MM.1S (cell line): Measurements from ENCODE around the gene FAM107A.

ENCODE experiments used
- DNase-seq: peaks from one replicate; pipeline ENCODE4 v3.0.0-alpha.2; 2015
- H2AFZ ChIP-seq: fragments of 300-600 bp; sonication (generic); 2 replicates; pipeline ENCODE4 v1.6.0; 2016; ENCODE audit warnings: antibody characterized with exemption, low read length
- H3F3A ChIP-seq: fragments of 300-600 bp; sonication (generic); 2 replicates; pipeline ENCODE4 v1.6.1; 2016; ENCODE audit warnings: mild to moderate bottlenecking, antibody characterized with exemption, low read length, moderate library complexity, mixed read lengths; ENCODE audit not compliant: insufficient read depth
- H3K27ac ChIP-seq: fragments of 300-600 bp; sonication (generic); 2 replicates; pipeline ENCODE4 v1.5.1; 2016; ENCODE audit warnings: mild to moderate bottlenecking, low read length
- H3K27me3 ChIP-seq: fragments of 300-600 bp; sonication (generic); replicated peaks from 2 replicates; pipeline ENCODE4 v1.6.0; 2016; ENCODE audit warnings: low read length; ENCODE audit not compliant: insufficient read depth
- H3K36me3 ChIP-seq: fragments of 300-600 bp; sonication (generic); replicated peaks from 2 replicates; pipeline ENCODE4 v1.6.1; 2016; ENCODE audit warnings: mild to moderate bottlenecking, low read length, mixed read lengths; ENCODE audit not compliant: insufficient read depth
- H3K4me1 ChIP-seq: fragments of 300-600 bp; sonication (generic); 2 replicates; pipeline ENCODE4 v1.6.1; 2016; ENCODE audit warnings: low read length, mixed read lengths
- H3K4me2 ChIP-seq: fragments of 300-600 bp; sonication (generic); 2 replicates; pipeline ENCODE4 v1.6.0; 2016; ENCODE audit warnings: low read depth, low read length
- H3K4me3 ChIP-seq: fragments of 300-600 bp; sonication (generic); 2 replicates; pipeline ENCODE4 v1.5.1; 2016; ENCODE audit warnings: low read length, mixed read lengths
- H3K79me2 ChIP-seq: fragments of 300-600 bp; sonication (generic); 2 replicates; pipeline ENCODE4 v1.6.1; 2016; ENCODE audit warnings: mixed run types, low read length, mixed read lengths
- H3K9ac ChIP-seq: fragments of 300-600 bp; sonication (generic); 2 replicates; pipeline ENCODE4 v1.6.1; 2016; ENCODE audit warnings: low read length, mixed read lengths
- H3K9me2 ChIP-seq: fragments of 300-600 bp; sonication (generic); replicated peaks from 2 replicates; pipeline ENCODE4 v1.6.1; 2016; ENCODE audit warnings: mild to moderate bottlenecking, low read length, mixed read lengths; ENCODE audit not compliant: insufficient read depth
- H3K9me3 ChIP-seq: fragments of 300-600 bp; sonication (generic); replicated peaks from 2 replicates; pipeline ENCODE4 v1.6.1; 2016; ENCODE audit warnings: mild to moderate bottlenecking, low read length, mixed read lengths; ENCODE audit not compliant: insufficient read depth
- H4K20me1 ChIP-seq: fragments of 300-600 bp; sonication (generic); 2 replicates; pipeline ENCODE4 v1.6.1; 2016; ENCODE audit warnings: mild to moderate bottlenecking, low read length, moderate library complexity, mixed read lengths; ENCODE audit not compliant: insufficient read depth
- CTCF ChIP-seq: fragments of 300-600 bp; sonication (generic); IDR thresholded peaks from 2 replicates; pipeline ENCODE4 v1.5.1; 2016; ENCODE audit warnings: antibody characterized with exemption, low read length, mixed read lengths
- EZH2 ChIP-seq: fragments of 300-600 bp; sonication (generic); optimal IDR thresholded peaks from 2 replicates; pipeline ENCODE3; 2017; ENCODE audit warnings: low read depth, mild to moderate bottlenecking, antibody characterized with exemption, low read length, mixed read lengths
- EZH2phosphoT487 ChIP-seq: fragments of 300-600 bp; sonication (generic); IDR thresholded peaks from 2 replicates; pipeline ENCODE4 v1.6.1; 2018; ENCODE audit warnings: antibody characterized with exemption, low read length

FAM107A gene

GRCh38 chr3:58574682-58575081, 2.5 kb downstream of the FAM107A start:
- H4K20me1 ChIP-seq, result no peaks in the 10 kb centered on the region
- H3F3A ChIP-seq, result no peaks in the 10 kb centered on the region
- no peaks in the 10 kb centered on the region for H3K27me3 ChIP-seq
- TF ChIP-seq EZH2phosphoT487 (no peak), CTCF (no peak), EZH2 (no peak)
- H3K9me3 ChIP-seq, result no peaks in the 10 kb centered on the region
- H3K36me3 ChIP-seq, result no peaks in the 10 kb centered on the region
- H3K79me2 ChIP-seq, result no peaks in the 10 kb centered on the region
- no peaks in the 10 kb centered on the region for H3K4me1 ChIP-seq
- H3K4me2 ChIP-seq, result no peak overlapping the region
- H3K4me3 ChIP-seq, result no peak overlapping the region
- H2AFZ ChIP-seq, result no peak overlapping the region
- DNase-seq, result no peak
- H3K27ac ChIP-seq, result no peak overlapping the region
- no peak overlapping the region for H3K9ac ChIP-seq
- no peaks in the 10 kb centered on the region for H3K9me2 ChIP-seq

GRCh38 chr3:58574106-58574505, 3.1 kb downstream of the FAM107A start:
- Histone ChIP-seq H3K9ac (no peak overlapping the region), H3K9me3 (no peaks in the 10 kb centered on the region), H3K9me2 (no peaks in the 10 kb centered on the region), H3K4me3 (no peak overlapping the region), H2AFZ (no peak overlapping the region), H3K27ac (no peak overlapping the region), H3K79me2 (no peaks in the 10 kb centered on the region), H3K36me3 (no peaks in the 10 kb centered on the region), H3F3A (no peaks in the 10 kb centered on the region), H4K20me1 (no peaks in the 10 kb centered on the region), H3K27me3 (no peaks in the 10 kb centered on the region), H3K4me1 (no peaks in the 10 kb centered on the region), H3K4me2 (no peak overlapping the region)
- TF ChIP-seq EZH2phosphoT487 (no peak), CTCF (no peak), EZH2 (no peak)
- no peak for DNase-seq

GRCh38 chr3:58573640-58574039, 3.6 kb downstream of the FAM107A start:
- Histone ChIP-seq H3K27me3 (no peaks in the 10 kb centered on the region), H3K4me2 (no peak overlapping the region), H3K36me3 (no peaks in the 10 kb centered on the region), H3K79me2 (no peaks in the 10 kb centered on the region), H3F3A (no peaks in the 10 kb centered on the region), H3K27ac (no peak overlapping the region), H3K9me2 (no peaks in the 10 kb centered on the region), H3K4me1 (no peaks in the 10 kb centered on the region), H3K4me3 (no peak overlapping the region), H3K9ac (no peak overlapping the region), H3K9me3 (no peaks in the 10 kb centered on the region), H4K20me1 (no peaks in the 10 kb centered on the region), H2AFZ (no peak overlapping the region)
- TF ChIP-seq EZH2phosphoT487, result no peak
- TF ChIP-seq CTCF, result no peak
- no peak for TF ChIP-seq EZH2
- DNase-seq, result no peak
